K562 (cell line): ENCODE results near the gene ATP6V0A1. TPM values are rescaled to one million over a fixed set of nuclear protein-coding genes. Genes with fewer than 3 reads are reported as not detected.

ENCODE experiments used
- HNRNPL ChIP-seq: fragments of 200-400 bp; formaldehyde crosslinking; IDR thresholded peaks from 2 replicates; pipeline ENCODE4 v1.6.1; 2017; ENCODE audit warnings: low read depth, mild to moderate bottlenecking, low read length
- MLX ChIP-seq, 2 experiments: fragments of 450-650 bp in 1 of 2; sonication (generic) in 1 of 2; formaldehyde crosslinking; conservative IDR thresholded peaks; 2 replicates each; pipeline versions ENCODE4 v1.4.0 to v1.8.1; 2020 to 2022; ENCODE audit warnings: mild to moderate bottlenecking in 1 of 2, missing genetic modification reagents in 1 of 2
- NCOA1 ChIP-seq: fragments of 450-650 bp; IDR thresholded peaks from 2 replicates; pipeline ENCODE4 v1.6.1; 2016; ENCODE audit warnings: low read depth
- PCBP1 ChIP-seq: fragments of 200-400 bp; formaldehyde crosslinking; IDR thresholded peaks from 2 replicates; pipeline ENCODE4 v1.6.1; 2018; ENCODE audit warnings: mild to moderate bottlenecking, low read depth, low read length; ENCODE audit not compliant: poor library complexity, severe bottlenecking
- RREB1 ChIP-seq: fragments of 250-450 bp; sonication (Bioruptor Pico); IDR thresholded peaks from 2 replicates; pipeline ENCODE4 v1.4.0; 2020
- SMARCB1 ChIP-seq: IDR thresholded peaks from 2 replicates; pipeline ENCODE4 v1.6.1; 2011; ENCODE audit warnings: improper control_type of control experiment, low read depth; ENCODE audit not compliant: insufficient read length
- STAT5A ChIP-seq: IDR thresholded peaks from 2 replicates; pipeline ENCODE4 v1.6.1; 2012; ENCODE audit warnings: low read length, inconsistent platforms, borderline replicate concordance
- THAP7 ChIP-seq: fragments of 250-450 bp; sonication (Bioruptor Pico); IDR thresholded peaks from 2 replicates; pipeline ENCODE4 v1.5.0; 2021
- ZBTB17 ChIP-seq: fragments of 450-650 bp; formaldehyde crosslinking; IDR thresholded peaks from 2 replicates; pipeline ENCODE4 v1.4.0; 2020; ENCODE audit warnings: mild to moderate bottlenecking
- ZNF239 ChIP-seq: fragments of 250-450 bp; sonication (Bioruptor Pico); IDR thresholded peaks from 2 replicates; pipeline ENCODE4 v1.4.0; 2020; ENCODE audit warnings: mild to moderate bottlenecking
- ZNF431 ChIP-seq: sonication (generic); formaldehyde crosslinking; IDR thresholded peaks from 2 replicates; pipeline ENCODE4 v1.8.0; 2022; ENCODE audit warnings: mild to moderate bottlenecking, missing genetic modification reagents
- polyA plus RNA-seq, 8 experiments: library from polyadenylated mRNA; depleted of rRNA in 4 of 8; stranded (reverse) in 5 of 8; unstranded in 3 of 8; fragments of >200 nt; fragmentation: Nextera tagmentation in 2 of 8; fragmentation: Illumina TruSeq in 1 of 8; extraction: Ambion mirVana in 2 of 8; extraction: Trizol in 1 of 8; gene quantifications; 2 replicates each; pipeline versions ENCODE4 v1.2.1 to v1.2.3, GENCODE V29; 2011 to 2014; ENCODE audit warnings: inconsistent platforms in 1 of 8, missing spikeins in 1 of 8
- total RNA-seq, 7 experiments: library from RNA; depleted of rRNA in 6 of 7; stranded (reverse); fragments of >200 nt in 6 of 7; fragmentation: Illumina TruSeq in 2 of 7; extraction: Trizol in 2 of 7; gene quantifications; 2 replicates each; pipeline versions ENCODE4 v1.2.1 to v1.2.3, GENCODE V29; 2011 to 2021; ENCODE audit warnings: low replicate concordance in 1 of 7
- TF ChIP-seq, protein P1 (sequence below): IDR thresholded peaks from 3 replicates; pipeline ENCODE4 v1.6.1; 2011; ENCODE audit warnings: borderline replicate concordance, mild to moderate bottlenecking; ENCODE audit not compliant: insufficient read length, insufficient read depth
- TF ChIP-seq, protein P2 (sequence below): sonication (generic); formaldehyde crosslinking; IDR thresholded peaks from 2 replicates; pipeline ENCODE4 v1.8.1; 2023; ENCODE audit warnings: mild to moderate bottlenecking, missing genetic modification reagents

The ATP6V0A1 gene
- total and polyA plus RNA-seq, 9 of the 15 experiments (the other 6 are each of a cell fraction or from before 2014, with no cell fraction given): 11.8 to 158 (median 75.5) TPM

GRCh38 chr17:42518755-42519545, 60.3 kb downstream of the ATP6V0A1 start (continued):
- TF ChIP-seq RREB1 (no peak), SMARCB1 (peak; percentile 74), ZNF239 (CRISPR knock-in tag) (no peak), ZNF431 (no peak), THAP7 (no peak), NCOA1 (no peak), ZBTB17 (CRISPR knock-in tag) (no peak), MLX (CRISPR knock-in tag; conservative IDR thresholded peaks at IDR 0.05) (no peak), PCBP1 (no peak), HNRNPL (peak; percentile 79), STAT5A (peak; percentile 26; the same call in 1 of the 2 replicates)
- TF ChIP-seq, protein P1, sequence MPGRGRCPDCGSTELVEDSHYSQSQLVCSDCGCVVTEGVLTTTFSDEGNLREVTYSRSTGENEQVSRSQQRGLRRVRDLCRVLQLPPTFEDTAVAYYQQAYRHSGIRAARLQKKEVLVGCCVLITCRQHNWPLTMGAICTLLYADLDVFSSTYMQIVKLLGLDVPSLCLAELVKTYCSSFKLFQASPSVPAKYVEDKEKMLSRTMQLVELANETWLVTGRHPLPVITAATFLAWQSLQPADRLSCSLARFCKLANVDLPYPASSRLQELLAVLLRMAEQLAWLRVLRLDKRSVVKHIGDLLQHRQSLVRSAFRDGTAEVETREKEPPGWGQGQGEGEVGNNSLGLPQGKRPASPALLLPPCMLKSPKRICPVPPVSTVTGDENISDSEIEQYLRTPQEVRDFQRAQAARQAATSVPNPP: no peak
- TF ChIP-seq, protein P2, sequence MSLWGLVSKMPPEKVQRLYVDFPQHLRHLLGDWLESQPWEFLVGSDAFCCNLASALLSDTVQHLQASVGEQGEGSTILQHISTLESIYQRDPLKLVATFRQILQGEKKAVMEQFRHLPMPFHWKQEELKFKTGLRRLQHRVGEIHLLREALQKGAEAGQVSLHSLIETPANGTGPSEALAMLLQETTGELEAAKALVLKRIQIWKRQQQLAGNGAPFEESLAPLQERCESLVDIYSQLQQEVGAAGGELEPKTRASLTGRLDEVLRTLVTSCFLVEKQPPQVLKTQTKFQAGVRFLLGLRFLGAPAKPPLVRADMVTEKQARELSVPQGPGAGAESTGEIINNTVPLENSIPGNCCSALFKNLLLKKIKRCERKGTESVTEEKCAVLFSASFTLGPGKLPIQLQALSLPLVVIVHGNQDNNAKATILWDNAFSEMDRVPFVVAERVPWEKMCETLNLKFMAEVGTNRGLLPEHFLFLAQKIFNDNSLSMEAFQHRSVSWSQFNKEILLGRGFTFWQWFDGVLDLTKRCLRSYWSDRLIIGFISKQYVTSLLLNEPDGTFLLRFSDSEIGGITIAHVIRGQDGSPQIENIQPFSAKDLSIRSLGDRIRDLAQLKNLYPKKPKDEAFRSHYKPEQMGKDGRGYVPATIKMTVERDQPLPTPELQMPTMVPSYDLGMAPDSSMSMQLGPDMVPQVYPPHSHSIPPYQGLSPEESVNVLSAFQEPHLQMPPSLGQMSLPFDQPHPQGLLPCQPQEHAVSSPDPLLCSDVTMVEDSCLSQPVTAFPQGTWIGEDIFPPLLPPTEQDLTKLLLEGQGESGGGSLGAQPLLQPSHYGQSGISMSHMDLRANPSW (CRISPR knock-in tag): no peak
